ENCODE data around the gene GREB1L.

GREB1L gene

GRCh38 chr18:21321711-21322110 is 79.7 kb downstream of the GREB1L start:
- TF ChIP-seq CTCF (IDR thresholded peaks at IDR 0.05; ENCODE audit: unreplicated experiment in 3 of 3), result no peak
- Mint-ChIP-seq H3K4me3 (no peak overlapping the region), H3K9me3 (peaks cover 6% of the 10 kb centered on the region), H3K4me1 (no peaks in the 10 kb centered on the region), H3K27ac (no peak overlapping the region), H3K36me3 (ENCODE audit: low read depth) (peaks cover 11% of the 10 kb centered on the region), H3K27me3 (ENCODE audit: low read depth) (no peaks in the 10 kb centered on the region)

- no peaks in the 10 kb centered on the region for H3K4me1 Mint-ChIP-seq
- H3K27ac Mint-ChIP-seq, result no peak overlapping the region
- no peaks in the 10 kb centered on the region for H3K9me3 Mint-ChIP-seq
- H3K4me3 Mint-ChIP-seq, result no peak overlapping the region
- H3K27me3 Mint-ChIP-seq (ENCODE audit: low read depth), result peaks cover 3% of the 10 kb centered on the region
- H3K36me3 Mint-ChIP-seq (ENCODE audit: low read depth), result no peaks in the 10 kb centered on the region
- no peak for TF ChIP-seq CTCF (IDR thresholded peaks at IDR 0.05; ENCODE audit: unreplicated experiment in 3 of 3)
These were observed 85.1 kb downstream of the GREB1L start for GRCh38 chr18:21327101-21327500.

GRCh38 chr18:21330122-21330701 is 88.2 kb downstream of the GREB1L start:
- Mint-ChIP-seq H3K36me3 (ENCODE audit: low read depth) (no peaks in the 10 kb centered on the region), H3K27me3 (ENCODE audit: low read depth) (peaks cover 3% of the 10 kb centered on the region), H3K4me1 (no peaks in the 10 kb centered on the region), H3K9me3 (no peaks in the 10 kb centered on the region), H3K27ac (no peak overlapping the region), H3K4me3 (no peak overlapping the region)
- TF ChIP-seq CTCF (IDR thresholded peaks at IDR 0.05; ENCODE audit: unreplicated experiment in 3 of 3), result no peak

- no peak for TF ChIP-seq CTCF (IDR thresholded peaks at IDR 0.05; ENCODE audit: unreplicated experiment in 3 of 3)
- no peaks in the 10 kb centered on the region for H3K36me3 Mint-ChIP-seq (ENCODE audit: low read depth)
- H3K9me3 Mint-ChIP-seq, result no peaks in the 10 kb centered on the region
These were observed 89.0 kb downstream of the GREB1L start for GRCh38 chr18:21331065-21331464.

GRCh38 chr18:21335927-21336488 is 94.0 kb downstream of the GREB1L start:
- no peak for TF ChIP-seq CTCF (IDR thresholded peaks at IDR 0.05; ENCODE audit: unreplicated experiment in 3 of 3)
- H3K9me3 Mint-ChIP-seq, result no peaks in the 10 kb centered on the region
- H3K4me3 Mint-ChIP-seq, result no peak overlapping the region
- H3K4me1 Mint-ChIP-seq, result no peaks in the 10 kb centered on the region
- H3K36me3 Mint-ChIP-seq (ENCODE audit: low read depth), result no peaks in the 10 kb centered on the region
- no peaks in the 10 kb centered on the region for H3K27me3 Mint-ChIP-seq (ENCODE audit: low read depth)
- no peak overlapping the region for H3K27ac Mint-ChIP-seq

More at GRCh38 chr18:21331065-21331464, 89.0 kb downstream of the GREB1L start:
- H3K27me3 Mint-ChIP-seq (ENCODE audit: low read depth), result peaks cover 3% of the 10 kb centered on the region
- no peaks in the 10 kb centered on the region for H3K4me1 Mint-ChIP-seq
- H3K4me3 Mint-ChIP-seq, result no peak overlapping the region
- H3K27ac Mint-ChIP-seq, result no peak overlapping the region

GRCh38 chr18:21336846-21337245 is 94.8 kb downstream of the GREB1L start:
- no peak overlapping the region for H3K4me3 Mint-ChIP-seq
- H3K36me3 Mint-ChIP-seq (ENCODE audit: low read depth), result no peaks in the 10 kb centered on the region
- no peak overlapping the region for H3K27ac Mint-ChIP-seq
- no peaks in the 10 kb centered on the region for H3K4me1 Mint-ChIP-seq
- no peaks in the 10 kb centered on the region for H3K9me3 Mint-ChIP-seq
- no peaks in the 10 kb centered on the region for H3K27me3 Mint-ChIP-seq (ENCODE audit: low read depth)
- TF ChIP-seq CTCF (IDR thresholded peaks at IDR 0.05; ENCODE audit: unreplicated experiment in 3 of 3), result no peak
